Sigmoid colon (tissue), 3 donors: Measurements from ENCODE around the gene CEP170.

Source experiments
- POLR2A ChIP-seq, 2 donors: fragments of 450-650 bp; IDR thresholded peaks; one replicate each; pipeline ENCODE4 v1.6.1; 2016; ENCODE audit warnings: antibody characterized with exemption in 2 of 2, mild to moderate bottlenecking in 2 of 2, moderate library complexity in 2 of 2
- TF ChIP-seq, protein P1 (sequence below), 4 experiments: fragments of 450-650 bp in 3 of 4; fragments of 200-600 bp in 1 of 4; IDR thresholded peaks; one replicate each; pipeline ENCODE4 v1.5.1; 2016 to 2019; ENCODE audit warnings: antibody characterized with exemption in 4 of 4, mild to moderate bottlenecking in 3 of 4, moderate library complexity in 2 of 4

DNA sequence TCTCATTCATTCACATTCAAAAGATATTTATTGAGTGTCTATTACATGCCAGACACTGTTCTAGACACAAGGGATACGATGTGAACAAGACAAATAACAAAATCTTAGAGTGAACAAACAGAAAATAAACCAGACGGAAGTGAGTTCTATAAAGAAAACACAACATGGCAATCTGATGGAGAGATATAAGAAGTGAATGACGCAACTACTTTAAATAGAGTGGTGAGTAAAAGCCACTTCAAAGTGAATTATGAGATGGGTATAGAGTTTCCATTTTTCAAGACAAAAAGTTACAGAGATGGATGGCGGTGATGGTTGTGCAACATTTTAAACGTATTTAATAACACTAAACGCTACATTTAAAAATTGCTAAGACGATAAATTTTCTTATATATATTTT is 75.4 kb downstream of the CEP170 start:
- TF ChIP-seq POLR2A (IDR thresholded peaks at IDR 0.05): no peak
- TF ChIP-seq, protein P1, sequence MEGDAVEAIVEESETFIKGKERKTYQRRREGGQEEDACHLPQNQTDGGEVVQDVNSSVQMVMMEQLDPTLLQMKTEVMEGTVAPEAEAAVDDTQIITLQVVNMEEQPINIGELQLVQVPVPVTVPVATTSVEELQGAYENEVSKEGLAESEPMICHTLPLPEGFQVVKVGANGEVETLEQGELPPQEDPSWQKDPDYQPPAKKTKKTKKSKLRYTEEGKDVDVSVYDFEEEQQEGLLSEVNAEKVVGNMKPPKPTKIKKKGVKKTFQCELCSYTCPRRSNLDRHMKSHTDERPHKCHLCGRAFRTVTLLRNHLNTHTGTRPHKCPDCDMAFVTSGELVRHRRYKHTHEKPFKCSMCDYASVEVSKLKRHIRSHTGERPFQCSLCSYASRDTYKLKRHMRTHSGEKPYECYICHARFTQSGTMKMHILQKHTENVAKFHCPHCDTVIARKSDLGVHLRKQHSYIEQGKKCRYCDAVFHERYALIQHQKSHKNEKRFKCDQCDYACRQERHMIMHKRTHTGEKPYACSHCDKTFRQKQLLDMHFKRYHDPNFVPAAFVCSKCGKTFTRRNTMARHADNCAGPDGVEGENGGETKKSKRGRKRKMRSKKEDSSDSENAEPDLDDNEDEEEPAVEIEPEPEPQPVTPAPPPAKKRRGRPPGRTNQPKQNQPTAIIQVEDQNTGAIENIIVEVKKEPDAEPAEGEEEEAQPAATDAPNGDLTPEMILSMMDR (IDR thresholded peaks at IDR 0.05): no peak
